IMR-90 (cell line): ENCODE measurements around the gene MPL. TPM values are rescaled to one million over a fixed set of nuclear protein-coding genes. Genes with fewer than 3 reads are reported as not detected.
A peak's percentile ranks its signal among the peaks of the same experiment; 100 is the strongest.

Source experiments
- ATAC-seq: fragments of 200-7000 bp; cut with Tn5 transposase; 2 replicates; pipeline ENCODE4 v1.9.1; 2020; ENCODE audit warnings: low read depth, mild to moderate bottlenecking, moderate library complexity
- BruUV-seq: library from RNA; stranded (reverse); fragments of 400-500 nt; replicated peaks from 2 replicates; lab custom pipeline; 2021; lab: Mats Ljungman, UMichigan
- CTCF ChIA-PET: fragments of 300-600 bp; formaldehyde crosslinking; extraction: SDS; loops from one replicate; lab custom pipeline; 2021; ENCODE audit warnings: antibody characterized with exemption; lab: Yijun Ruan, JAX
- POLR2A ChIA-PET: fragments of 300-600 bp; sonication (Branson Sonifier 250); formaldehyde crosslinking; loops from one replicate; lab custom pipeline; 2022; ENCODE audit warnings: antibody characterized with exemption; ENCODE audit not compliant: unreplicated experiment; lab: Charles Lee
- DNase-seq: peaks from one replicate; pipeline ENCODE4 v3.0.0; 2013
- H2AFZ ChIP-seq: replicated peaks from 2 replicates; pipeline ENCODE3; 2013; ENCODE audit warnings: low read length, mild to moderate bottlenecking; ENCODE audit not compliant: poor library complexity
- H2AK5ac ChIP-seq: 2 replicates; pipeline ENCODE4 v1.6.1; 2013; ENCODE audit warnings: low read depth, low read length, inconsistent platforms
- H2AK9ac ChIP-seq: replicated peaks from 2 replicates; pipeline ENCODE3; 2013; ENCODE audit warnings: mild to moderate bottlenecking, low read depth, low read length, moderate library complexity; ENCODE audit not compliant: poor library complexity
- H2BK120ac ChIP-seq: 2 replicates; pipeline ENCODE4 v1.6.1; 2013; ENCODE audit warnings: low read depth, low read length, inconsistent platforms
- H2BK15ac ChIP-seq: 3 replicates; pipeline ENCODE4 v1.6.1; 2013; ENCODE audit warnings: low read depth, low read length, inconsistent platforms
- H2BK20ac ChIP-seq: 2 replicates; pipeline ENCODE4 v1.6.1; 2013; ENCODE audit warnings: low read depth, mild to moderate bottlenecking, inconsistent platforms, low read length, moderate library complexity
- H2BK5ac ChIP-seq: 2 replicates; pipeline ENCODE4 v1.6.1; 2013; ENCODE audit warnings: mild to moderate bottlenecking, low read depth, low read length, inconsistent platforms; ENCODE audit not compliant: poor library complexity, severe bottlenecking
- H3K14ac ChIP-seq: replicated peaks from 2 replicates; pipeline ENCODE4 v1.6.1; 2013; ENCODE audit warnings: low read depth, low read length, inconsistent platforms
- H3K18ac ChIP-seq: 2 replicates; pipeline ENCODE4 v1.6.1; 2013; ENCODE audit warnings: low read depth, low read length, control low read depth
- H3K23ac ChIP-seq: 2 replicates; pipeline ENCODE4 v1.6.1; 2013; ENCODE audit warnings: low read depth, low read length, inconsistent platforms
- H3K27ac ChIP-seq: 2 replicates; pipeline ENCODE4 v1.5.1; 2013; ENCODE audit warnings: mild to moderate bottlenecking, control low read depth, low read length; ENCODE audit not compliant: insufficient read depth
- H3K27me3 ChIP-seq: 2 replicates; pipeline ENCODE4 v1.6.1; 2013; ENCODE audit warnings: low read length; ENCODE audit not compliant: control insufficient read depth, insufficient read depth
- H3K36me3 ChIP-seq: 2 replicates; pipeline ENCODE4 v1.6.1; 2013; ENCODE audit warnings: low read length, mixed read lengths; ENCODE audit not compliant: control insufficient read depth, insufficient read depth
- H3K4ac ChIP-seq: 2 replicates; pipeline ENCODE4 v1.6.1; 2013; ENCODE audit warnings: low read depth, low read length, inconsistent platforms
- H3K4me1 ChIP-seq: 2 replicates; pipeline ENCODE4 v1.6.1; 2013; ENCODE audit warnings: low read length, mixed read lengths; ENCODE audit not compliant: control insufficient read depth, insufficient read depth
- H3K4me2 ChIP-seq: 2 replicates; pipeline ENCODE4 v1.6.1; 2013; ENCODE audit warnings: low read depth, mild to moderate bottlenecking, control low read depth, low read length, moderate library complexity
- H3K4me3 ChIP-seq: 2 replicates; pipeline ENCODE4 v1.5.1; 2013; ENCODE audit warnings: low read depth, mild to moderate bottlenecking, control low read depth, low read length, moderate library complexity; ENCODE audit not compliant: insufficient read depth
- H3K56ac ChIP-seq: 2 replicates; pipeline ENCODE4 v1.6.1; 2013; ENCODE audit warnings: low read length, inconsistent platforms; ENCODE audit not compliant: insufficient read depth; ENCODE audit errors: extremely low read depth
- H3K79me1 ChIP-seq, 2 experiments: 2 replicates each; pipeline ENCODE4 v1.6.1; 2013; ENCODE audit warnings: low read length in 2 of 2, inconsistent platforms in 1 of 2, low read depth in 1 of 2
- H3K9ac ChIP-seq: 2 replicates; pipeline ENCODE4 v1.6.1; 2013; ENCODE audit warnings: low read depth, low read length, control low read depth
- H3K9me1 ChIP-seq: 2 replicates; pipeline ENCODE4 v1.6.1; 2013; ENCODE audit warnings: low read length, inconsistent platforms; ENCODE audit not compliant: insufficient read depth
- H3K9me3 ChIP-seq: 2 replicates; pipeline ENCODE4 v1.6.1; 2013; ENCODE audit warnings: low read length; ENCODE audit not compliant: control insufficient read depth, insufficient read depth
- H4K20me1 ChIP-seq: 2 replicates; pipeline ENCODE4 v1.6.1; 2013; ENCODE audit warnings: low read length, inconsistent platforms; ENCODE audit not compliant: insufficient read depth
- H4K5ac ChIP-seq: 2 replicates; pipeline ENCODE4 v1.6.1; 2013; ENCODE audit warnings: mild to moderate bottlenecking, low read depth, low read length, control low read depth
- H4K8ac ChIP-seq, 2 experiments: 2 replicates each; pipeline ENCODE4 v1.6.1; 2013; ENCODE audit warnings: low read depth in 2 of 2, low read length in 2 of 2, control low read depth in 1 of 2, inconsistent platforms in 1 of 2
- H4K91ac ChIP-seq: 2 replicates; pipeline ENCODE4 v1.6.1; 2013; ENCODE audit warnings: low read depth, low read length, inconsistent platforms; ENCODE audit not compliant: insufficient read depth
- CEBPB ChIP-seq: IDR thresholded peaks from 2 replicates; pipeline ENCODE4 v1.6.1; 2012; ENCODE audit warnings: low read depth, low read length, improper control_type of control experiment
- ELK1 ChIP-seq: fragments of 150-350 bp; IDR thresholded peaks from 2 replicates; pipeline ENCODE4 v1.6.1; 2016; ENCODE audit warnings: low read depth, mild to moderate bottlenecking, low read length, moderate library complexity, borderline replicate concordance
- MXI1 ChIP-seq: IDR thresholded peaks from 2 replicates; pipeline ENCODE4 v1.6.1; 2012; ENCODE audit warnings: low read depth, mild to moderate bottlenecking, low read length, moderate library complexity, borderline replicate concordance
- RAD21 ChIP-seq: IDR thresholded peaks from 2 replicates; pipeline ENCODE4 v1.6.1; 2012; ENCODE audit warnings: low read length, improper control_type of control experiment
- SMC3 ChIP-seq: fragments of 150-350 bp; IDR thresholded peaks from 2 replicates; pipeline ENCODE4 v1.6.1; 2016; ENCODE audit warnings: low read depth, mild to moderate bottlenecking, antibody characterized with exemption, low read length, moderate library complexity
- USF2 ChIP-seq: fragments of 150-350 bp; IDR thresholded peaks from 2 replicates; pipeline ENCODE4 v1.6.1; 2017; ENCODE audit warnings: mild to moderate bottlenecking, antibody characterized with exemption, low read length, low read depth
- WGBS, 2 experiments: methylation state at CpG; one replicate each; pipeline versions ENCODE4 v1.1.5 to v1.1.7; 2013; ENCODE audit warnings: missing lambda C conversion rate in 2 of 2; ENCODE audit not compliant: insufficient read length in 1 of 2; ENCODE audit errors: extremely low coverage in 2 of 2; 5-methylcytosine and 5-hydroxymethylcytosine counted together
- dilution Hi-C: fragments of 300-500 bp; cut with HindIII; formaldehyde crosslinking; loops from one replicate; pipeline ENCODE4 v1.14.3; 2018; ENCODE audit warnings: low sequenced_read_pairs; ENCODE audit not compliant: unreplicated experiment
- in situ Hi-C: fragments of 300-500 bp; cut with MboI; formaldehyde crosslinking; loops from 3 replicates; pipeline ENCODE4 v1.14.3; 2019; ENCODE audit warnings: low sequenced_read_pairs, inconsistent platforms, mixed read lengths
- intact Hi-C: fragments of 100-400 bp; cut with micrococcal nuclease; formaldehyde crosslinking; loops from 2 replicates; pipeline ENCODE4 v1.10.0; 2022
- polyA plus RNA-seq, 3 experiments: library from polyadenylated mRNA; depleted of rRNA; stranded (reverse); fragments of >200 nt; gene quantifications; 2 replicates each; pipeline ENCODE4 v1.2.3, GENCODE V29; 2012; ENCODE audit warnings: low replicate concordance in 1 of 3
- total RNA-seq: library from RNA; depleted of rRNA; stranded (reverse); fragments of >200 nt; gene quantifications from 2 replicates; pipeline ENCODE4 v1.2.3, GENCODE V29; 2012

MPL gene
- total and polyA plus RNA-seq, 2 of the 4 experiments (the other 2 are of a cell fraction) = 0.12 TPM; not detected in 1

GRCh38 chr1:43307458-43308158 is 30.0 kb upstream of the MPL start:
- DNase-seq (no peak), ATAC-seq (no peak)
- Histone ChIP-seq H3K56ac (no peak overlapping the region), H2AK9ac (peak overlapping the region; percentile 17), H4K8ac (no peak overlapping the region), H3K4ac (no peak overlapping the region), H3K9me3 (no peaks in the 10 kb centered on the region), H3K27ac (no peak overlapping the region), H3K9me1 (no peaks in the 10 kb centered on the region), H3K18ac (no peak overlapping the region), H4K5ac (no peak overlapping the region), H3K79me1 (no peaks in the 10 kb centered on the region), H2BK5ac (no peak overlapping the region), H4K20me1 (no peaks in the 10 kb centered on the region; the same call in 1 of the 2 replicates), H3K27me3 (peaks cover 8% of the 10 kb centered on the region; the same call in 1 of the 2 replicates), H2AK5ac (no peak overlapping the region), H4K91ac (no peak overlapping the region), H3K9ac (no peak overlapping the region), H2AFZ (peak overlapping the region; percentile 19), H3K4me2 (no peak overlapping the region), H2BK20ac (no peak overlapping the region), H2BK15ac (no peak overlapping the region), H3K4me1 (peaks cover 4% of the 10 kb centered on the region; the same call in 1 of the 2 replicates), H3K14ac (no peak overlapping the region), H3K36me3 (no peaks in the 10 kb centered on the region), H3K23ac (no peak overlapping the region), H2BK120ac (no peak overlapping the region), H3K4me3 (no peak overlapping the region)
- no peak for TF ChIP-seq ELK1
- no peak for TF ChIP-seq MXI1
- no peak for TF ChIP-seq SMC3
- no peak for TF ChIP-seq RAD21
- TF ChIP-seq CEBPB = no peak
- TF ChIP-seq USF2 = no peak
- POLR2A ChIA-PET = no interaction called here
- no TSS peak for BruUV-seq
- in situ Hi-C loops = loop anchor here (5.0 kb wide), 1 partner anchor 35 kb away; no protein-coding TSS in a partner anchor
- 90% methylated on average over 3 of the region's 9 CpGs; no CpG with 5 or more reads in 1 of the 2 experiments for WGBS, 2 experiments
- intact Hi-C loops = no loop called here
- dilution Hi-C loops = no loop called here
- CTCF ChIA-PET = no interaction called here
